Dedifferentiated amniotic fluid mesenchymal stem cell (primary cell): ENCODE measurements around the gene CDH7.

Source experiments
- DNase-seq: peaks from one replicate; pipeline ENCODE4 v3.0.0-alpha.2; 2016; ENCODE audit errors: extremely low spot score

CDH7 gene, protein sequence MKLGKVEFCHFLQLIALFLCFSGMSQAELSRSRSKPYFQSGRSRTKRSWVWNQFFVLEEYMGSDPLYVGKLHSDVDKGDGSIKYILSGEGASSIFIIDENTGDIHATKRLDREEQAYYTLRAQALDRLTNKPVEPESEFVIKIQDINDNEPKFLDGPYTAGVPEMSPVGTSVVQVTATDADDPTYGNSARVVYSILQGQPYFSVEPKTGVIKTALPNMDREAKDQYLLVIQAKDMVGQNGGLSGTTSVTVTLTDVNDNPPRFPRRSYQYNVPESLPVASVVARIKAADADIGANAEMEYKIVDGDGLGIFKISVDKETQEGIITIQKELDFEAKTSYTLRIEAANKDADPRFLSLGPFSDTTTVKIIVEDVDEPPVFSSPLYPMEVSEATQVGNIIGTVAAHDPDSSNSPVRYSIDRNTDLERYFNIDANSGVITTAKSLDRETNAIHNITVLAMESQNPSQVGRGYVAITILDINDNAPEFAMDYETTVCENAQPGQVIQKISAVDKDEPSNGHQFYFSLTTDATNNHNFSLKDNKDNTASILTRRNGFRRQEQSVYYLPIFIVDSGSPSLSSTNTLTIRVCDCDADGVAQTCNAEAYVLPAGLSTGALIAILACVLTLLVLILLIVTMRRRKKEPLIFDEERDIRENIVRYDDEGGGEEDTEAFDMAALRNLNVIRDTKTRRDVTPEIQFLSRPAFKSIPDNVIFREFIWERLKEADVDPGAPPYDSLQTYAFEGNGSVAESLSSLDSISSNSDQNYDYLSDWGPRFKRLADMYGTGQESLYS

GRCh38 chr18:65750389-65751154, at the start of gene CDH7:
TSS of gene CDH7 (plus strand) at chr18:65751012. CDS start at chr18:65762843, 11,831 bp downstream.
- DNase-seq = no peak

- no peak for DNase-seq
Measured at GRCh38 chr18:65704046-65704445, 46.8 kb upstream of the CDH7 start.

- DNase-seq = no peak
Measured at GRCh38 chr18:65706646-65707045, 44.2 kb upstream of the CDH7 start.

GRCh38 chr18:65711493-65711892, 39.3 kb upstream of the CDH7 start:
- DNase-seq = no peak

GRCh38 chr18:65721619-65722018, 29.2 kb upstream of the CDH7 start:
- no peak for DNase-seq

- no peak for DNase-seq
Measured at GRCh38 chr18:65725251-65726050, 25.4 kb upstream of the CDH7 start.

DNA sequence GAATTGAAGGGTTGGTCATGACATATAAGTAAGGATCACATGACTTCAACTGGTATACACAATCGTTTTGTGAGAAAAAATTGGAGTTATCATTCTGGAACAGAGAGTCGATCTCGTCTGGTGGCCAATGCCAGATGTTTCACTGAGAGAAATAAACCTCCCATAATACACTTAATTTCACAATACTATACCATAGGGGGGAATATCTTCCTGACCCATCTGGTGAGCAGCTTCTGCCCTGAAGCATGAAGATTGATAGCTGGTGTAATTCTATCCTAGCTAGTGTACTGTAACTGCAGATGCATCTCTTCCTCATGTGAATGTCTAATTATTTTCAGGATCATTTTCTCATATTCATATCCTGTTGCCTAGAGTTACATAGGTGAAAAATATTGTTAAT, 15.7 kb upstream of the CDH7 start:
- DNase-seq = no peak

DNA sequence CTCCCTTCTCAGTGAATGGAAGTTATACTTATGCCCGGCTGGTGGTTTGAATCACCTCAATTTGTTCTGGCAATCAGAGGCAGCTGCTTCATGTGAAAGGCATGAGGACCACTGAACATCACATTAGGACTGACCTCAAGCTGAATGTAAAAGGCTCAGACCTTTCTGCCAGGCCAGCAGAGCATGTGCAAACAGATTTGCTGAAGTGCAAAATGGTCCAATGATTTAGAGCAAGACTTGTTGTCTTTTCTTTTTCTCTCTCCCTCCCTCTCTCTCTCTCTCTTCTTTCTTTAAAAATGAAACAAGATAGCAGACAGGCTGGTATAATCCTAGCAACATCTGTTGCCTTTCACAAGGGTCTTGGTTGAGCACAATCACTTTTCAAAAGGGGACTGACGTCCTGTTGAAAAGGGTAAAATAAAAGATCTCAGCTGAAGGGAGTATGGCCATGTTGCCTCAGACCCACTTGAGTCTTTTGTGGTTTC, 13.3 kb upstream of the CDH7 start:
- no peak for DNase-seq

GRCh38 chr18:65746936-65747335, 3.9 kb upstream of the CDH7 start:
- DNase-seq = no peak

GRCh38 chr18:65748321-65748720, 2.5 kb upstream of the CDH7 start:
- no peak for DNase-seq

GRCh38 chr18:65749841-65750240, 971 bp upstream of the CDH7 start:
- no peak for DNase-seq

- no peak for DNase-seq
Measured at GRCh38 chr18:65751155-65752085, 608 bp downstream of the CDH7 start.

GRCh38 chr18:65752625-65753325, 2.0 kb downstream of the CDH7 start:
- no peak for DNase-seq

DNA sequence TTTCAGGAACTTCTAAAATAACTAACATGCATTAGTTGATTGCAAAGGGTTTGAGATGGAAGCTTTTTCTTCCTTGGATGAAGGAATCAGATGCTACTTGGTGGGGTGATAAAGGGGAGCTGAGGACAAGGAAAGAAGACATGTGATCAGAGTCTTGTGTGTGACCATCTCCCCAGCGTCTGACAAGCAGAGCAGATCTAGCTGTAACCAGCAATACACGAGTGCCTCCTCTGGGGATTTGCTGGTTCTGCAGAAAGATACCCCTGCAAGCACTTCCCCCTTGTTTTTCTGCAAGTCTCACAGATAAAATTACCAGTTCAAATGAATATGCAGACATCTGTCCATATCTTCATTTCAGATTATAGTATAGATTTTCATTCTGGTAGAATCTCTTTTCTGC, 2.7 kb downstream of the CDH7 start:
- DNase-seq = no peak

DNA sequence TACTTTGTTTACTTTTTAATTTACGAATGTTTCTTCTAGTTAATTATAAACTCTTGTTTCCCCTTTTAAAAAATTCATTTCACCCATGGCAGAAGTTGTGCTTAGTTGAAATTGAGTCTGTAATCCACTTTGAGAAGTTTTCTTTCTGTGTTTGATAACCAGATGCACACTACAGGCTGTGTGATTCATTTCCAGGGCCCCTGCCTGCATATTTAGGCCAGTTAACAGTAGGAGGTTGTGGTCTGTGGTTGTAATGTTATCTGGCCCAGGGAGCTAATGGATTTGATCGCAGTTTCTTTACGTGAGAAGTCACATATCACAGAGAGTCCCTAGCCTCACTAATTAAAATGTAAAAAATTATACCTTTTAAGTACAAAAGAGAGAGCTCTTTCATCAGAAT, 3.3 kb downstream of the CDH7 start:
- DNase-seq = no peak

DNA sequence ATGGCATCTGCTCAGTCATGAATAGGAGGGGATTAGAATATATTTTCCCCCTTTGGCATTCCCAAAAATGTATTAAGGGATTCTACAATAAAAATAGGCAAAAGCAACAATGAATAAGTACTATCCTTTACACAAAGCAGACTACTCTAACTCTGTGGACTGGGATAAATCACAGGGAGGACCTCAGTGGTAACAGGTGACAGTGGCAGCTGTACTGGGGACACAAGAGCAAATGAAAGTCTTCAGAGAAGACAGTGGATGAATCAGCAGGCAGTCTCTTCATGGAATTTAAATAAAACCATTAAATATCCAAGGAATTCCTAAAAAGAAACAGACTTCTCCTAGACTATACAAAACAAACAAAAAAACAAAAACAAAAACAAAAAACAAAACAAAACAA, 4.8 kb downstream of the CDH7 start:
- no peak for DNase-seq

GRCh38 chr18:65760457-65760856, 9.6 kb downstream of the CDH7 start:
- no peak for DNase-seq

DNA sequence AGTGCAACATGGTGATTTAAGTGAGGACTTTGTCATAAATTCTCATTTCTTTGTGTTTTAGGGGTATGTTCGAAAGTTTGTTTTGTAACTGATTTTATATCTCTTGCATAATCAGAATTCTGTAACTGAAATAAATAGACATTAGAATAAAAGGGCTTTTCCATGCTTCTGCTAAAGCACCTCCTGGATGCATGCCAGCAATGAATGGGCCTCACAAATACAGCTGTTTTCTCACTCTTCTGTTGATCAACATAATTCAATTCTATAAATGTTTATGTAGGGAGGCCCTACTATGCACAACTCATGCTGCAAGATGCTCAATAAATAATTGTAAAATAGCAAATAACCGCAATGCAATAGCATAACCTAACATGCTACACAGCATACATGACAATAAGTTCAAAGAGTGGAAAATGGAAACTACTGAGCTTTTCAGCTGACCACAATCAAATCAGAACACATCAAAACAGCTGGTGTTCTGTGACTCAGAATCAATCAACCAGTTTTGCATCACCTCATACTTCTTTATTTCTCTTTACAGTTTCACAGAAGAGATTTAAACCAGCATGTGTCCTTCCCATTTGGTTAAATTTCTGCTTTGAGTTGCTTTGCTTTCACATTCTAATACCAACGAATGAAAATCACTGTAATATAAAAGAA, 11.0 kb downstream of the CDH7 start:
- no peak for DNase-seq

DNA sequence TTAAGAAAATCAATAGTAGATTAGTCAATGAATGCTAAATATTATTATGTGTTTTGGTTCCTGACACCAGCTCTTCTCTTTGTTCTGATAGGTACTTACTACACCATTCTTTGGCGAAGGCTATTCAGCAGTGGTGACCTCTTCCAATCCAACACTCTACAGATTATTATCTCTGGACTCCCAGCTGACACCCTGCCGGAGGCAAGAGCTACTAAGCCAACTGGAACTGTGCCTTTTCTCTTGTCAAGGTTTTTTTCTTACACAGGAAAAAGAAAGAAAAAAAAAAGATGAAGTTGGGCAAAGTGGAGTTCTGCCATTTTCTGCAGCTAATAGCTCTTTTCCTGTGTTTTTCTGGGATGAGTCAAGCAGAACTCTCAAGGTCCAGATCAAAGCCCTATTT, 11.7 kb downstream of the CDH7 start:
- no peak for DNase-seq
